Measurements from ENCODE around the gene SPATA13. TPM values are rescaled to one million over a fixed set of nuclear protein-coding genes. Genes with fewer than 3 reads are reported as not detected.

The SPATA13 gene
- total RNA-seq, 1 experiment from 2014 or later = 21.4 TPM

DNA sequence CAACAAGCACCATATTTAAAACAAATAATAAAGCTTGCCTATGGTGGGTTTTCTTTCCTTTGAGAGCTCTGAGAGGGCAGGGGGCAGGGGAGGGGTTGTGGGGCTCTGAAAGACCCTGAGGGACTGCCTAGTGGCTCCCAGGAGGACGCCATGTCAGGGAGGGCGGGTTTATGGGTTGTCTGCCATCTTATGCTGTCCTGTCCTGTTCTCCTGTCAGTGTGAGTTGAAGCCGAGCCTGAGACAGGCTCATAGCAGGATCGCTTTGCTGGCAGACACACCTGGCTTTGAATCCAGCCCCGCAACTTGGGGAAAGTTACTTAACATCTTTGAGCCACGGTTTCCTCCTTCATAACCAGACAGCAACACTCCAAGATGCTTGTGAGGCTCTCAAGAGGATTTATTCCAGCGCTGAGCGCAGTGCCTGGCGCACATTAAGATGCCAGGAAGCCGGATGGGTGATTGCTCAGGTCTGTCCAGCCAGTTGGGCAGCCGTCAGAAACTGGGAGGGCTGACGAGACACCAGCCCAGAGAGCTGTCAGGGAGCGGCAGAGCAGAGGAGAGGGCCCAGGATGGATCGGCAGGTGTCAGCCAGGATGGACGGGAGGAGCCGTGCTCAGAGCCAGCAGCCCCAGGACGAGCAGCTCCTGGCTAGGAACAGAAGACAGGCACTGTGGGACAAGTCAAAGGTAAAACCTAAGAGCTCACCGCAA lies 112.1 kb downstream of the SPATA13 start:
- Histone ChIP-seq H3K9ac (ENCODE audit: low read length) (no peak overlapping the region), H2AFZ (ENCODE audit: low read depth, low read length, poor library complexity, severe bottlenecking) (no peak overlapping the region), H3K36me3 (ENCODE audit: control insufficient read depth in 1 of 2, insufficient read depth in 2 of 2, low read length in 2 of 2) (no peaks in the 10 kb centered on the region), H3K4me1 (ENCODE audit: control insufficient read depth in 1 of 2, insufficient read depth in 2 of 2, low read length in 2 of 2) (no peaks in the 10 kb centered on the region), H3K27ac (ENCODE audit: low read depth, low read length) (no peak overlapping the region), H3K27me3 (ENCODE audit: insufficient read depth, low read length) (no peaks in the 10 kb centered on the region), H3K4me3 (replicated peaks in 1 of 2; ENCODE audit: low read depth in 1 of 2, low read length in 2 of 2) (no peak overlapping the region), H3K79me2 (ENCODE audit: insufficient read depth, low read length) (peaks cover 5% of the 10 kb centered on the region; the same call in 1 of the 2 replicates), H4K20me1 (ENCODE audit: insufficient read depth) (no peaks in the 10 kb centered on the region), H3K9me3 (ENCODE audit: control insufficient read depth in 1 of 2, insufficient read depth in 1 of 2, low read depth in 1 of 2, low read length in 2 of 2) (no peaks in the 10 kb centered on the region), H3K9me2 (ENCODE audit: insufficient read depth) (no peaks in the 10 kb centered on the region), H3K4me2 (ENCODE audit: low read length) (no peak overlapping the region)
- DNase-seq (ENCODE audit: low read depth, low spot score) (no peak), ATAC-seq (no peak)
- ChIA-PET POLR2A (no interaction called here), CTCF (no interaction called here), RAD21 (ENCODE audit: low non-redundant PET in 1 of 2, low total read pairs in 2 of 2, uncharacterized antibody in 2 of 2, unreplicated experiment in 2 of 2) (no interaction called here)
- no TSS peak for BruUV-seq (replicated peaks)
- TF ChIP-seq ZFX (IDR thresholded peaks at IDR 0.05) (no peak), POLR2AphosphoS5 (IDR thresholded peaks at IDR 0.05; ENCODE audit: low read depth, low read length) (no peak), JUND (IDR thresholded peaks at IDR 0.05) (no peak), CEBPB (IDR thresholded peaks at IDR 0.05; ENCODE audit: low read depth) (no peak), ELF1 (IDR thresholded peaks at IDR 0.05; ENCODE audit: borderline replicate concordance, low read depth) (no peak), SRF (IDR thresholded peaks at IDR 0.05; ENCODE audit: low read depth) (no peak)
- TF ChIP-seq, protein P1, sequence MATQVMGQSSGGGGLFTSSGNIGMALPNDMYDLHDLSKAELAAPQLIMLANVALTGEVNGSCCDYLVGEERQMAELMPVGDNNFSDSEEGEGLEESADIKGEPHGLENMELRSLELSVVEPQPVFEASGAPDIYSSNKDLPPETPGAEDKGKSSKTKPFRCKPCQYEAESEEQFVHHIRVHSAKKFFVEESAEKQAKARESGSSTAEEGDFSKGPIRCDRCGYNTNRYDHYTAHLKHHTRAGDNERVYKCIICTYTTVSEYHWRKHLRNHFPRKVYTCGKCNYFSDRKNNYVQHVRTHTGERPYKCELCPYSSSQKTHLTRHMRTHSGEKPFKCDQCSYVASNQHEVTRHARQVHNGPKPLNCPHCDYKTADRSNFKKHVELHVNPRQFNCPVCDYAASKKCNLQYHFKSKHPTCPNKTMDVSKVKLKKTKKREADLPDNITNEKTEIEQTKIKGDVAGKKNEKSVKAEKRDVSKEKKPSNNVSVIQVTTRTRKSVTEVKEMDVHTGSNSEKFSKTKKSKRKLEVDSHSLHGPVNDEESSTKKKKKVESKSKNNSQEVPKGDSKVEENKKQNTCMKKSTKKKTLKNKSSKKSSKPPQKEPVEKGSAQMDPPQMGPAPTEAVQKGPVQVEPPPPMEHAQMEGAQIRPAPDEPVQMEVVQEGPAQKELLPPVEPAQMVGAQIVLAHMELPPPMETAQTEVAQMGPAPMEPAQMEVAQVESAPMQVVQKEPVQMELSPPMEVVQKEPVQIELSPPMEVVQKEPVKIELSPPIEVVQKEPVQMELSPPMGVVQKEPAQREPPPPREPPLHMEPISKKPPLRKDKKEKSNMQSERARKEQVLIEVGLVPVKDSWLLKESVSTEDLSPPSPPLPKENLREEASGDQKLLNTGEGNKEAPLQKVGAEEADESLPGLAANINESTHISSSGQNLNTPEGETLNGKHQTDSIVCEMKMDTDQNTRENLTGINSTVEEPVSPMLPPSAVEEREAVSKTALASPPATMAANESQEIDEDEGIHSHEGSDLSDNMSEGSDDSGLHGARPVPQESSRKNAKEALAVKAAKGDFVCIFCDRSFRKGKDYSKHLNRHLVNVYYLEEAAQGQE (IDR thresholded peaks at IDR 0.05; ENCODE audit: low read depth) = no peak
- TF ChIP-seq, protein P2, sequence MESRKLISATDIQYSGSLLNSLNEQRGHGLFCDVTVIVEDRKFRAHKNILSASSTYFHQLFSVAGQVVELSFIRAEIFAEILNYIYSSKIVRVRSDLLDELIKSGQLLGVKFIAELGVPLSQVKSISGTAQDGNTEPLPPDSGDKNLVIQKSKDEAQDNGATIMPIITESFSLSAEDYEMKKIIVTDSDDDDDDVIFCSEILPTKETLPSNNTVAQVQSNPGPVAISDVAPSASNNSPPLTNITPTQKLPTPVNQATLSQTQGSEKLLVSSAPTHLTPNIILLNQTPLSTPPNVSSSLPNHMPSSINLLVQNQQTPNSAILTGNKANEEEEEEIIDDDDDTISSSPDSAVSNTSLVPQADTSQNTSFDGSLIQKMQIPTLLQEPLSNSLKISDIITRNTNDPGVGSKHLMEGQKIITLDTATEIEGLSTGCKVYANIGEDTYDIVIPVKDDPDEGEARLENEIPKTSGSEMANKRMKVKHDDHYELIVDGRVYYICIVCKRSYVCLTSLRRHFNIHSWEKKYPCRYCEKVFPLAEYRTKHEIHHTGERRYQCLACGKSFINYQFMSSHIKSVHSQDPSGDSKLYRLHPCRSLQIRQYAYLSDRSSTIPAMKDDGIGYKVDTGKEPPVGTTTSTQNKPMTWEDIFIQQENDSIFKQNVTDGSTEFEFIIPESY (IDR thresholded peaks at IDR 0.05; ENCODE audit: extremely low read depth, insufficient replicate concordance, low read length) = no peak
- intact Hi-C loops (cut with micrococcal nuclease) = no loop called here

Measured in HCT116 (cell line).